Heart left ventricle (tissue), 13 donors: ENCODE results near the gene PDE9A.

Source experiments
- CTCF ChIP-seq, 12 donors: fragments of 200-600 bp; sonication (generic) in 4 of 12; IDR thresholded peaks; one replicate each; pipeline versions ENCODE4 v1.5.0 to v1.8.0; 2018 to 2022; ENCODE audit warnings: antibody characterized with exemption in 12 of 12, mild to moderate bottlenecking in 5 of 12
- POLR2A ChIP-seq, 2 donors: fragments of 450-650 bp; IDR thresholded peaks; one replicate each; pipeline ENCODE4 v1.6.1; 2017; ENCODE audit warnings: antibody characterized with exemption in 2 of 2, mild to moderate bottlenecking in 2 of 2, moderate library complexity in 2 of 2
- donor health status: ischemic (EF 13 %, LVEDD 7.1; RV severe dilation, severe dysfunction).
- donor health status: DM: no; HTN: yes; CAD: no.
- donor health status: DM: no; HTN: no; CAD: no.
- donor health status: ischemic (EF 25% LVEDD 6.9; RV normal size, moderate dysfunction).
- donor health status: ischemic (EF 25% LVEDD 5.7; RV mildly dilated, moderate dysfunction).
- donor health status: ischemic (EF 35%, LVEDD 5.7; RV mildly dilated, moderate dysfunction).
- donor health status: nonischemic (EF 11% LVEDD 7.7; RV severe dilation, severe dysfunction).
- donor health status: DM: yes; HTN: yes; CAD: no.
- donor health status: PGD.
- donor health status: ischemic (EF 29% LVEDD 5.4; RV normal size, mild dysfunction).
- donor health status: nonischemic (EF 23%, LVEDD 6.1; RV moderate dilation, normal function).

GRCh38 chr21:42662430-42663199 is 9.2 kb downstream of the PDE9A start:
- TF ChIP-seq CTCF (IDR thresholded peaks at IDR 0.05) (no peak), POLR2A (IDR thresholded peaks at IDR 0.05) (no peak)
